Regular cardiac myocyte (primary cell): ENCODE data around the gene PEBP1. TPM values are rescaled to one million over a fixed set of nuclear protein-coding genes. Genes with fewer than 3 reads are reported as not detected.

ENCODE experiments used
- total RNA-seq: library from RNA; depleted of rRNA; stranded (reverse); fragments of >200 nt; gene quantifications from 2 replicates; pipeline ENCODE4 v1.2.3, GENCODE V29; 2014

Gene PEBP1
- total RNA-seq = 169 and 198 TPM in 2 replicates

DNA sequence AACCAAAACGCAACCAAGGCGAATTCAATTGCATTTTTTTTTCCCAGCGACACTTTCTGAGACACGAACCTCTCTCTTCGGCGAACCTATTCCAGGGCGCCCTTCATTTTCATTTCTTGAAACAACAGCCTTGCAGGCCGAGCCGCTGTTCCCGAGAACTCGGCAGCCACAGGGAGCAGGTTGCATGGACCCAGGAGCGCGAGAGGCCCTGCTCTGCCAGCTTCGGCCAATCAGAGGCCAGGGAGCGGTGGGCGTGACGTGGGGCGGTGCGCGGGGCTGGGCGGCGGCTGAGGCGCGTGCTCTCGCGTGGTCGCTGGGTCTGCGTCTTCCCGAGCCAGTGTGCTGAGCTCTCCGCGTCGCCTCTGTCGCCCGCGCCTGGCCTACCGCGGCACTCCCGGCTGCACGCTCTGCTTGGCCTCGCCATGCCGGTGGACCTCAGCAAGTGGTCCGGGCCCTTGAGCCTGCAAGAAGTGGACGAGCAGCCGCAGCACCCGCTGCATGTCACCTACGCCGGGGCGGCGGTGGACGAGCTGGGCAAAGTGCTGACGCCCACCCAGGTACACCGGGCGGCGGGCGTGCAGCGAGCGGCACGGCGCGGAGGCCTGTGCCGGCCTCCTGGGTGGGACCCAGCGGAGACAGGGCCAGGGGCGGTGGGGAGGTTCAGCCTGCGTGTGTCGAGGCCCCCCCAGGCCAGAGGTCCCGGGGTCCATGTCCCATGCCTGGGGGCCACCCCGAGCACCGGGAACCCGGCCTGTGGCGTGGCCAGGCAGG lies at the start of gene PEBP1:
TSS of gene PEBP1 (plus strand) at position 337 of the 771 bp plus-strand sequence. CDS start at position 423, 86 bp downstream.

DNA sequence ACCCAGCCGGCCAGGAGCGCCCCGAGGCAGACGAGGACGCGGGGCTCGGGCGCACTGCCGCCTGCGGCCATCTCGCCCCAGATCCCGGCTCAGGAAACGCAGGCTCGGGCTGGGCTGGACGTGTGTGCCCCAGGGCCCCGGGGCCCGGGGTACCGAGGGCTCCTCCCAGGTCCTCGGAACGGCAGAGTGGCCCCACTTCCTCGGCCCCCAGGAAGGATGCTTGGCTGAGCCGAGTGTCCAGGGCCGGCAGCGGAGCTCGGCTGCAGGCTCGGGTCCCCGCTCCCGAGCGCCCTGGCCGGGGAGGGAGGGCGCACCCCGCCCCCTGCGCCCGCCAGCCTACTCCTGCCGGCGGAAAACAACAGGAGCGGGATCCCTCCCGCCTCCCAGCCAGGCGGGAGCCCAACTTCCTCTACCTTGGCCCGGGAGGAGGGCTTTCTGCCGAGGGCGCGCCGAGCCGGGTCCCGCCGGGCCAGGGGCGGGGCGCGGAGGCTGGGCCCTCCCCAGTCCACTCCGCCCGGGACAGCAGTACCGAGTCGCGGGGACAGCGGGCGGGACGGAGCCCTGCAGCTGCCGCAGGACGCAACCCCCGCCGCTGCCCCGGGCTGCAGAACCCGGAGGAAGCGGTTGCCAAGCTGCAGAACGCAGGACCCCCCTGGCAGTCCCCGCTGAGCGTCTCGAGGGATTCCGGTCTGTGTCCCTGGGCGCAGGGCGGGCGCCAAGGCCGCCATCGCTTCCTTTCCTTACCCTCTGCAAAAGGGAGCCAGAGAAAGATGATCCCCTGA lies 32.1 kb upstream of the PEBP1 start, which contains the start of gene VSIG10:
TSS of gene VSIG10 (minus strand) at position 411 of the 782 bp plus-strand sequence. CDS start at position 71, 340 bp downstream.

Other genes starting within 250 kb of the PEBP1 start
- gene KSR2, start 167.1 kb upstream of the PEBP1 start, total RNA-seq = not detected in 2 replicates
- 11.3 and 28.8 TPM in 2 replicates for gene RFC5, start 119.4 kb upstream of the PEBP1 start, total RNA-seq
- 119 and 254 TPM in 2 replicates for gene WSB2, start 74.9 kb upstream of the PEBP1 start, total RNA-seq
- gene VSIG10, start 32.1 kb upstream of the PEBP1 start, total RNA-seq = 16.3 and 25.3 TPM in 2 replicates
- 44.8 and 45.4 TPM in 2 replicates for gene TAOK3, start 236.8 kb downstream of the PEBP1 start, total RNA-seq
- 34.1 and 41.8 TPM in 2 replicates for gene SUDS3, start 240.4 kb downstream of the PEBP1 start, total RNA-seq